Measurements from ENCODE around the gene RAVER2. TPM values are rescaled to one million over a fixed set of nuclear protein-coding genes. Genes with fewer than 3 reads are reported as not detected.

RAVER2 gene
- polyA plus RNA-seq, 5 donors, result 25.8 to 38.5 (median 34.0) TPM

GRCh38 chr1:64844175-64844574 is 99.3 kb downstream of the RAVER2 start:
- DNase-seq, result no peak

GRCh38 chr1:64844609-64845008 is 99.7 kb downstream of the RAVER2 start:
- no peak for DNase-seq

GRCh38 chr1:64845831-64846425 is 101.1 kb downstream of the RAVER2 start:
- no peak for DNase-seq

GRCh38 chr1:64846573-64847430 is 101.9 kb downstream of the RAVER2 start:
- no peak for DNase-seq

GRCh38 chr1:64847666-64848065 is 102.8 kb downstream of the RAVER2 start:
- no peak for DNase-seq

- no peak for DNase-seq
Observed at GRCh38 chr1:64848136-64848535, 103.3 kb downstream of the RAVER2 start.

- no peak for DNase-seq
Observed at GRCh38 chr1:64848803-64849202, 103.9 kb downstream of the RAVER2 start.

GRCh38 chr1:64849942-64850341 is 105.1 kb downstream of the RAVER2 start:
- no peak for DNase-seq

GRCh38 chr1:64850846-64851245 is 106.0 kb downstream of the RAVER2 start:
- no peak for DNase-seq

- no peak for DNase-seq
Observed at GRCh38 chr1:64851664-64852063, 106.8 kb downstream of the RAVER2 start.

- DNase-seq, result no peak
Observed at GRCh38 chr1:64854674-64855073, 109.8 kb downstream of the RAVER2 start.

GRCh38 chr1:64855557-64855956 is 110.7 kb downstream of the RAVER2 start:
- DNase-seq, result no peak

- no peak for DNase-seq
Observed at GRCh38 chr1:64856553-64856952, 111.7 kb downstream of the RAVER2 start.

GRCh38 chr1:64857347-64857746 is 112.5 kb downstream of the RAVER2 start:
- no peak for DNase-seq

- peak; percentile 12 to 13 for DNase-seq
Observed at GRCh38 chr1:64861611-64862010, 116.7 kb downstream of the RAVER2 start.

- DNase-seq, result peak; percentile 12 to 17
Observed at GRCh38 chr1:64864018-64864940, 119.4 kb downstream of the RAVER2 start.

GRCh38 chr1:64865105-64865757 is 120.4 kb downstream of the RAVER2 start:
- no peak for DNase-seq

GRCh38 chr1:64866689-64867088 is 121.8 kb downstream of the RAVER2 start:
- DNase-seq, result no peak

- no peak for DNase-seq
Observed at GRCh38 chr1:64867266-64867665, 122.4 kb downstream of the RAVER2 start.

GRCh38 chr1:64871256-64871655 is 126.4 kb downstream of the RAVER2 start:
- no peak for DNase-seq

GRCh38 chr1:64872067-64872466 is 127.2 kb downstream of the RAVER2 start:
- no peak for DNase-seq

GRCh38 chr1:64873576-64873975 is 128.7 kb downstream of the RAVER2 start:
- DNase-seq, result no peak

Data from right lung (tissue), 5 donors.